Measurements from ENCODE around the gene FYN.

The FYN gene

DNA sequence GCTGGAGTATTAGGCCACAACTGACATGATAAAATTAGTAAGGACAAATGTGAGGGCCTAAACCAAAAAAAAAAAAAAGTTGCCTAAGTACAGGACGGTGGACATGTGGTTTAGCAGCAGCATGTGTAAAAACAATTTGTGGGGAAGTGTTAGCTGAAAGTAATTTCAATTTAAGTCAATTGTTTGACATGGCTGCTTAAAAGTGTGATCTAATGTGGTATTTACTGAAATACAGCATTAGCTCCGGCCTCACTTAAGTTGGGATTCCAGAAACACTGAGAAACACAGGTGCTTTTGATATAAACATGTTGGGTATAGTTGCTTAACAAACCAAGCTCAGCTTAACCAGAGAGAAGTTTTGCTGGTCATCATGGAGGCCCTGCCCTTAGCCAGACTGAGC, 119.7 kb downstream of the FYN start:
- no peak for DNase-seq (ENCODE audit: low read depth in 1 of 2, low spot score in 1 of 2)

DNA sequence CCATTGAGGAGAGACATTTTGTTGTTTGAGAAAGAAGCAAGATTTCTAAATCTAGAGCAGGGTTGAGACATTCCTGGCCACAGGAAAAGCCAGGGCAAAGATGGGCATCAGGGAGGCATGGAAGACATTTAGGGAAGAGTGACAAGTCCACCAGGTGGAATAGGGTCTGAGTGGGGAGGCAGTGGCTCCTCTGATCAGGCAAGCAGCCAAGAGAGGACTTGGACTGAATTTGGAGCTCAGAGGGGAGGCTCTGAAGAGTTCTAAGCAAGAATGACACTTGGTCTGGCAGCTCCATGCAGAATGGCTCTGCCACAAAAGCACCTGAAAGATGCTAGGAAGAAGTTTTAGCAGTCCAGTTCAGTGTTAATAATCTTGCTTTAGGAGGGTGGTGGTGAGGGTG, 120.8 kb downstream of the FYN start:
- no peak for DNase-seq (ENCODE audit: low read depth in 1 of 2, low spot score in 1 of 2)

DNA sequence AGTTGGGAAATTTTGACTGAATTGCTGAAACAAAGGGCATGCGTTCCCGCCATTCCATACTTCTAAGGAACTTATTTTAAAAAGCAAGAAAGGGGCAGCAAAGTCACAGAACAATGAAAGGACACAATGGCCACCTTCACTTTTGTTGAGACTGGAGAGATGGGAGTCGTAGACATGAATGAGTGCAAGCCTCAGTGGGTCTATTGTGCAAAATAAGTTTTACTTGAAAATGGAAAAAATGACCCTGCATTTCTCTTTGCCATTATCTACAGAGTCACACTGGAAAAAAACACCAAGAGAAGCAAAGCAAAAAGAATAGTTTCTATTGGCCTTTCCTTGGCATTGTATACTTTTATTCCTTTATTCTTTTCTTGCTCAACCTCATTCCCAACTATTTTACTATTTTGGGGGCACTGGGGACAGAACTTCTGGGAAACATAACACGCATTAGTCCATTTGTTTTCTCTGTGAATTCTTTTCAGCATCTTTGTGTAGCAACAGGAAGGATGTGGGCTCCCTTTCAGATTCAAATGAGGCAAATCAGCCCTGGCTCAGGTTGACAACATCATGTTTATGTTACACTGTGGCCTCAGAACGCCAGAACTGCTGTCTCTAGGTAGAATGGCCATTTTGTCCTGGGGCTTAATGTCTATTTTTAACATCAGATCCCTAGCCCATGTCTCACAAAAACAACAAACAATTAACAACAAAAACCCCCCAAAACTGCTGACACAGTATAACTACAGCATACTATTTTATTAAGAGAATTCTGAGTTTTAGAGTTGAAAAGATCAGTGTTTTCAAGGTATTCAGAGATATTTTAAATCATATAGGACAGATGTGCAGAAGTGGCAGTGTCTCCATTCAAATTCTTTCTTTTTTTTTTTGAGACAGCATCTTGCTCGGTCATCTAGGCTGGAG, 122.2 kb downstream of the FYN start:
- DNase-seq (ENCODE audit: low read depth in 1 of 2, low spot score in 1 of 2): peak in 1 of 2 donors; percentile 32

DNA sequence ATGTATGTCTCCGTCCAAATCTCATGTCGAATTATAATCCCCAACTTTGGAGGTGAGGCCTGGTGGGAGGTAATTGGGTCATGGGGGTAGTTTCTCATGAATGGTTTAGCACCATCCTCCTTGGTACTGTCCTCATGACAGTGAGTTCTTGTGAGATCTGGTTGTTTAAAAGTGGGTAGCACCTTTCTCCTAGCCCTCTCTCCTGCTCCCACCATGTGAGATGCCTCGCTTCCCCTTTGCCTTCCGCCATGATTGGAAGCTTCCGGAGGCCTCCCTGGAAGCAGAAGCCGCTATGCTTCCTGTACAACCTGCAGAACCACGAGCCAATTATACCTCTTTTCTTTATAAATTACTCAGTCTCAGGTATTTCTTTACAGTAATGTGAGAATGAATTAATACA, 123.1 kb downstream of the FYN start:
- DNase-seq (ENCODE audit: low read depth in 1 of 2, low spot score in 1 of 2): no peak

DNA sequence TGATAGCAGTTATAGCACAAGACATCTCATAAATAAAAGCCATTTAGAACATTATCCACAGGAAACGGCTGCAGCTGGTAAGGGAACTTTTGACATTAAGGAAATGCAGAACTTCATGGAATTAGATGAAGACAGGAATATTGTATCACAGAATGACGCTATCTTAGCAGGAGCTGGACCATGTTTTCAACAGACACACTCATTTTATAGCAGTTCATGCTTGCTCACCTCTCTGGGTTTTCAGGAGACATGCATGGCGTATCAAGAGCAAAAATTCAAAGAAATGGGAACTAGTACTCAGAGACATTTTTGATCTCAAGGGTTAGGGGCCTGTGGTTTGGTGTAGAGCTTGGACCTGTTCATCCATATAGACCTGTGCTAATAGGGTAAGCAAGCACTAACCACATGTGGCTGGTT, 125.0 kb downstream of the FYN start:
- no peak for DNase-seq (ENCODE audit: low read depth in 1 of 2, low spot score in 1 of 2)

- no peak for DNase-seq (ENCODE audit: low read depth in 1 of 2, low spot score in 1 of 2)
Observed at GRCh38 chr6:111747829-111748228, 125.4 kb downstream of the FYN start.

- no peak for DNase-seq (ENCODE audit: low read depth in 1 of 2, low spot score in 1 of 2)
Observed at GRCh38 chr6:111747396-111747795, 125.9 kb downstream of the FYN start.

GRCh38 chr6:111746983-111747382, 126.3 kb downstream of the FYN start:
- DNase-seq (ENCODE audit: low read depth in 1 of 2, low spot score in 1 of 2): no peak

DNA sequence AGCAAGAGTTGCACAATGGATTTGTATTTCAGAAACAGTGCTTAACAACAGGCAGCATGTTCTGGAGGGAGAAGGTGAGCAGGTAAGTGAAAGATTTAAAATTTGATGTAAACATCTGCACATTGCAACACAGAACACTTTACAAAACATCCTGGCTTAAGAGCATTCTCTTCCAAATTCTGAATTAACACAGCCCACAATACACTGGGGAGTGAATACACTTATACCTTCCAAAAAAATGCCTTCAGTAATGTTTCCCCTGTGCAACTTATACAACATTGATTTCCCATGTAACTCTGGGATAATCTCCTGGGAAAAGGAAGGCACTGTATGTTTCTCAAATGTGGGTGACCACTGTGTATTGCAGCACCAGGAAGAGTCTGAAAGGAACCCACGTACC, 127.6 kb downstream of the FYN start:
- DNase-seq (ENCODE audit: low read depth in 1 of 2, low spot score in 1 of 2): no peak

DNA sequence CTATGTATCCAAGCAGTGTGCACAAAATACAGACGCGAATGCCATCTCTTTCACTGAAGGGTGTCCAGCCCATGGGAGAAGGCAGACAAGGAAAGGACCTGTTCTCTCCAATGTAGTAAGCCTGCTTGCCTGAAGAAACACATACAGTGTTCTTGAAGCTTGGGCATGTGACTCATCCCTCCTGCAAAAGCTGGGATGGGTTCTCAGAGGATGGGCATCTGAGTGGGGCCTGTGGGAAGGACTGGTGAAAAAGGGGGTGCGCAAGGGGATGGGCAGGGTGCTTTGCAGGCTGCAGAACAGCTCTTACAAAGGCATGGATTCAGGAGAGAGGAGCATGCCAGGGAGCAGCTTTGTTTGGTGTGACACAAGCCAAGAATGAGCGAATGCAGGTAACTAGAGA, 128.1 kb downstream of the FYN start:
- no peak for DNase-seq (ENCODE audit: low read depth in 1 of 2, low spot score in 1 of 2)

GRCh38 chr6:111743862-111744692, 129.2 kb downstream of the FYN start:
- no peak for DNase-seq (ENCODE audit: low read depth in 1 of 2, low spot score in 1 of 2)

DNA sequence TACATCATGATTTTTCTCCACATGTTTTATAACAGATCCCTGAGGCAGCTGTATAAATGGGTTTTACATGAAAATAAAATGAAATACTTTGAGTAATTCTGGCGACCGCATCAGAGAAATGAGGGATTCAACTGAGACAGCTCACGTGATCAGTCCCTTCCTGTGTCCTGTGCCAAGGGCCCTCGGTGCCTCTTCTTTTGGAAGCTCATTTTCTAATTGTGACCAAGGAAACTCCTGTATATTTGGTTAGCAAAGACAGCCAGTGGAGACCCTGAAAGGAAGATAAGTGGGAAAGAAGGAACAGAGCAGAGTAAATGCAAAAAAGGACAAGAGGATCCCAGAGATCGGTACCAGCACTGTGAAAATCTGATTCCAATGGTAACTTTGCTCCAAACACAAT, 129.9 kb downstream of the FYN start:
- no peak for DNase-seq (ENCODE audit: low read depth in 1 of 2, low spot score in 1 of 2)

DNA sequence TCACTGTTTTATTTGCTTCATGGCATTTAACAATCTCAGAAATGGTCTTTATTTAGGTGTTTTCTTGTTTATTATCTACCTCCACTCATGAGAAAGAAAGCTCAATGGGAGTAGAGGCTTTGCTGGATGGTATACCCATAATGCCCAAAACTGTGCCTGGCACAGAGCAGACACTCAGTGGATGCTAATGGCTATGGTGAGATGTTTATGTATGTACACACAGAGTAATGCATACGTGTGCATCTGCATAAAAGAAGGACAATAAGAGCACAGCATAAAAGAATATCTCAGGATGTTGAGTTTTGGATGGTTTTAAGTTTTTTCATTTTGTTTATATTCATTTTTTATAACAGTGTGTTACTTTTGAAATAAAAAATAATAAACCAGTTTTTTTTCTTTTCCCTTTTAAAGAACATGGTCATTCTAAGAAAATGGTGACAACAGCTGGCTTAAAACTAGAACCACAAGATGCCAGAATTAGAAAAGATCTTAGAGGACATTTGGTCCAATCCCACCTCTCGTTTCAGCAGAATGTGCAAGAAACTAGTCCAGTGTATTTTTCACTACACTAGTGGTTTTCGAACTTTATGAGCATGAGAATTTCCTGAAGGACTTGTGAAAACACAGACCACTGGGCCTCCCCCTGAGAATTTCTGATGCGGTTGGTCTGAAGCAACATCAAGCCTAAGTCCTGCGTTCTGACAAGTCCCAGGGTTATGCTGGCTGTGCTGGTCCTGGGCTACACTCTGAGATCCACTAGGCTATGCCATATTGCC, 131.9 kb downstream of the FYN start:
- DNase-seq (ENCODE audit: low read depth in 1 of 2, low spot score in 1 of 2): no peak

DNA sequence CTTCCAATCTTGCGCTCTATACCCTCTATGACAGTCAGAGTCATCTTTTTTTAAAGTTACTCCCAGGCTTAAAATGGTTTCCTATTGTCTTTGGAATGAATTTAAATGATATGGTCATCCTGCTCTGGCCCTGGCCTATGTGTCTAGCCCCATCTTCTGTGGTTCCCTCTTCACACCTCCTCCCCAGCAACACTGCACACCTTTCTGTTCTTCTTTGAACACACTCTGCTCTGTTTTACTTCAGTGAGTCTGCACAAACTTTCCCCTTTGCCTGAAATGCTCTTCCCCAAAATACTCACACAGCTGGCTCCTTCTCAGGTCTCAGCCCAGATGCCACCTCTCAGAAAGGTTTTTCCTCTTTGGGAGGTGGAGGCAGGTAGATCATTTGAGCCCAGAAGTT, 132.7 kb downstream of the FYN start:
- no peak for DNase-seq (ENCODE audit: low read depth in 1 of 2, low spot score in 1 of 2)

DNA sequence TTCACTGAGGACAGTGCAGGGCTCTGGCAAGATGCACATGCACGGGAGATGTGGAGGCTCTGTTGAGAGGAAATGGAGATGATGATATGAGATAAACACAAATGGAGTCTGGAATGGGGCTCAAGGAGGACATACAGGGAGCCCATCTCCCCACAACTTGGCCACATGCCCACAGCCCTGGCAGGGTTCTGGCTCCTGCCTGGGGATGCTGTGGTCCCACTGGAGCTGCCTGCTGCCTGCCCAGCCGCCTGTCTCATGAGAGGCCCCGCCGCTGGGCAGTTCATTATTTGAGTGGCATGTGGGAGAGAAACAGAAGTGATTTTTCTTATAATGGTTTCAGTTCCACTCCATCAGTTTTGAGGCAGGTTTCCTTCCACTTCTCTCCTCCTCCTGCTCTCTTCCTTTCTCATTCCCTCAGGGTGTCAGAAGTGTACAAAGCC, 134.0 kb downstream of the FYN start:
- DNase-seq (ENCODE audit: low read depth in 1 of 2, low spot score in 1 of 2): no peak

- no peak for DNase-seq (ENCODE audit: low read depth in 1 of 2, low spot score in 1 of 2)
Observed at GRCh38 chr6:111738631-111739030, 134.6 kb downstream of the FYN start.

DNA sequence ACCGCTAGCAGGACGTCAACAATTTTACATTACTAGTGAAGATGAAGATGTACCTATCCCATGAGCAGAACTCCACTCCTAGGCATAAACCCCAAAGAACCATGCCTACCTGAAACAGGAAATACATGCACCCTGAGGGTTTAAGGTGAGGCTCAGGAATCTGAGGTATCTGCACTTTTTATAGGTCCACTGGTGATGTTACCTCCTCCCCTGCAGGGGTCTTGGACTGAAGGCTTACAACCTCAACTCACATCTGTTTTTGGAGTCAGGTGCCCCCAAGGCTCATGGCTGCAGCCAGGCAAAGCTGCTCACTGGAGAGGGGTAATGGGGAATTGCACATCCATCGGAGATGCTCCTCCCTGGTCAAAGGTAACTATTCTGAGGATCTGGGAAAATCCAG, 135.1 kb downstream of the FYN start:
- DNase-seq (ENCODE audit: low read depth in 1 of 2, low spot score in 1 of 2): no peak

GRCh38 chr6:111737065-111737521, 136.2 kb downstream of the FYN start:
- no peak for DNase-seq (ENCODE audit: low read depth in 1 of 2, low spot score in 1 of 2)

- DNase-seq (ENCODE audit: low read depth in 1 of 2, low spot score in 1 of 2): no peak
Observed at GRCh38 chr6:111736005-111736608, 137.1 kb downstream of the FYN start.

DNA sequence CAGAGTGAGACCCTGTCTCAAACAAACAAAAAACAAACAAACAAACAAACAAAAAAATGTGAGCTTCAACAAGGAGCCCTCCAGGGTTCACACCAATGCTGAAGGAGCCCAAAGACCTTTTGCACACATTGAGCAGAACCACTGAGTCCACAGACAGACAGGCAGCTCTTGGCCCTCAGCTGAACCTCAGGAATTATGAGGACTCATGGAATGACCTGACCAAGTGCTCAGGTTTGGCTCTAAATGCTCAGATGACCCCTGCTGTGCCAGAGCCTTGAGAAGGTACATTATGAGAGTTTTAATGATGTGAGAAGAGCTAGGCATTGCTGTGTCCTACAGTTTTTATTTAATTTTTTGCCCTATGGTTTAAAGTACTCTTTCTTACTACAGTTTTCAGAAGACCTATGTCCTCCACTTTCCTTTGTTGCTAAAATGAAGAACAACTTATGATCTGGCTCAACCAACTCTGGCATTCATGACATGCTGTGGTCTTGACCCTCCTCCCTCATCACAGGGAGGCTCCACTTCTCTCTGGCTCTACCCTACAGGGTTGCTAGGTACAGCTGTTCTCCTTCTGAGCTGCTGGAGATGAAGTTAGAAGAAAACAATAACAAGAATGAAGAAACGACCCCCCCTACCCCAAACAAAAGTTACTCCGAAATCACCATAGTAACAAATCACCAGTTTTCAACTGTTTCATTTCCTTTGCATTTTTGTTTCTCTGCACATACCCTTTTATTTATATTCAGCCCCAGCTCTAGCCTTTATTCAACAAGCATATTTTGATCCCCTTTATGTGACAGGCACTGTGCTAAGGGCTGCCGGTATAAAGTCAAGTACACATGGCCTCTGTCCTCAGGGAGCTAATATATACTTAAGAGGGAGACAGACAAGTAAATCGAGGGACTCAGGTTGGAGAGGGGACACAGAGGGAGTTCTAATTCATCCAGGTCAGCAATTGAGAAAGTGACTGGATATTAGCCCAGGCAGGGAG, 138.9 kb downstream of the FYN start:
- DNase-seq (ENCODE audit: low read depth in 1 of 2, low spot score in 1 of 2): no peak
